ENCODE measurements around the gene TMEM63C. TPM values are rescaled to one million over a fixed set of nuclear protein-coding genes. Genes with fewer than 3 reads are reported as not detected.

TMEM63C gene
- total RNA-seq, 6 experiments from 2014 or later: 0.05 TPM; not detected in 5

DNA sequence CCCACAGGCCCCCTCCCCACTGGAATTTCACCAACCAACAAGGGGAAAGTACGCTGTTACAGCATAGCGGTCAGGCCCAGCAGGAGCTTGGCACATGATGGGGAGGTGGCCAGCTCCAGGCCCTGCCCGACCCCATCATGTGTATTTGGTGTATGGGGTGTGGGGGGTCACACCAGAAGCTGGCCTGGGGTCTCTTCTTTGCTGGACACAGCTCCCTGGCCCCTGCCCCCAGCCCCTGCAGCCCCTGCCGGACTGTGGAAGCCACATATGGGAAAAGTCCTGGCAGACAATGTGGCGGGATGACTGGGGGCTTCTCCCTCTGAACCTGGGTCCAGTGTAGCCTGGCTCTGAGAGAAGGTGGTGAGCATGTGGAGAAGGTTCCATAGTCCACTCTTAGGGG is 77.0 kb downstream of the TMEM63C start:
- TF ChIP-seq, protein P1, sequence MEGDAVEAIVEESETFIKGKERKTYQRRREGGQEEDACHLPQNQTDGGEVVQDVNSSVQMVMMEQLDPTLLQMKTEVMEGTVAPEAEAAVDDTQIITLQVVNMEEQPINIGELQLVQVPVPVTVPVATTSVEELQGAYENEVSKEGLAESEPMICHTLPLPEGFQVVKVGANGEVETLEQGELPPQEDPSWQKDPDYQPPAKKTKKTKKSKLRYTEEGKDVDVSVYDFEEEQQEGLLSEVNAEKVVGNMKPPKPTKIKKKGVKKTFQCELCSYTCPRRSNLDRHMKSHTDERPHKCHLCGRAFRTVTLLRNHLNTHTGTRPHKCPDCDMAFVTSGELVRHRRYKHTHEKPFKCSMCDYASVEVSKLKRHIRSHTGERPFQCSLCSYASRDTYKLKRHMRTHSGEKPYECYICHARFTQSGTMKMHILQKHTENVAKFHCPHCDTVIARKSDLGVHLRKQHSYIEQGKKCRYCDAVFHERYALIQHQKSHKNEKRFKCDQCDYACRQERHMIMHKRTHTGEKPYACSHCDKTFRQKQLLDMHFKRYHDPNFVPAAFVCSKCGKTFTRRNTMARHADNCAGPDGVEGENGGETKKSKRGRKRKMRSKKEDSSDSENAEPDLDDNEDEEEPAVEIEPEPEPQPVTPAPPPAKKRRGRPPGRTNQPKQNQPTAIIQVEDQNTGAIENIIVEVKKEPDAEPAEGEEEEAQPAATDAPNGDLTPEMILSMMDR (IDR thresholded peaks at IDR 0.05): no peak
- H3K4me3 Mint-ChIP-seq: no peak overlapping the region
- no peaks in the 10 kb centered on the region for H3K9me3 Mint-ChIP-seq
- H3K36me3 Mint-ChIP-seq (ENCODE audit: low read depth): no peaks in the 10 kb centered on the region
- no peak overlapping the region for H3K27ac Mint-ChIP-seq
- H3K27me3 Mint-ChIP-seq (ENCODE audit: insufficient read depth): peaks cover 40% of the 10 kb centered on the region
- no peaks in the 10 kb centered on the region for H3K4me1 Mint-ChIP-seq (ENCODE audit: low read depth)
- DNase-seq: no peak

DNA sequence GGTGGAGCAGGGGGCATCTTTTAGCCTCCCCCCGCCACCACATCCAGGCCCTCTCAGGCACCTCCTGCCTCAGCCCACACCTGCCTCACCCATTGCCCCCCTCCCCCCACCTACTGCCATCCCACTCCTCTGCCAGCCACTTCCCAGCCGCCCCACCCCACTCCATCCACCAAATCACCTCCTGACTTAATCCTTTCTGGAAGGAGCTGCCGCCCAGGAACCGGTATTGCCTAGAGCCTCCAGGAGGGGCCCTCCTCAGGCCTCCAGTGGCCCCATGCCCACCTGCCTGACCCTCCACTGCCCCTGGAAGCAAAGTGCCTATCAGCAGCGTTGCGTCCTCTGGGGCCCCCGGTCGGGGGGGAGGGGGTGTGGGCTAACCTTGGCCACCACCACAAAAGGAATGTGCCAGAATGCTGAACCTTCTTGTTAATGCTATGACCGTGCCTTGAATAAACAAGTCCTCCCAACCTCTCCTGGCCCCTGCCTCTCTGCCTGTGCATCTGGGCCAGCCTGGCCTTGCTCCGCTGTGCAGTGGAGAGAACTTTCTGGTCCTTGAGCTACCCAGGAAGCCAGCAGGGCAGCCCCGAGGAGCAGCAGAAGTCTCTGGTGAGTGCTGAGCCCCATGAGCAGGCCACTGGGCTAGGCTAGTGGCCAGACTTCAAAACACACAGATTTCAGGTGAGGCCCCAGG is 77.6 kb downstream of the TMEM63C start:
- Mint-ChIP-seq H3K27me3 (ENCODE audit: insufficient read depth) (peaks cover 36% of the 10 kb centered on the region), H3K36me3 (ENCODE audit: low read depth) (no peaks in the 10 kb centered on the region), H3K4me1 (ENCODE audit: low read depth) (no peaks in the 10 kb centered on the region), H3K4me3 (no peak overlapping the region), H3K9me3 (no peaks in the 10 kb centered on the region), H3K27ac (no peak overlapping the region)
- DNase-seq: no peak
- TF ChIP-seq, protein P1 (IDR thresholded peaks at IDR 0.05): no peak

DNA sequence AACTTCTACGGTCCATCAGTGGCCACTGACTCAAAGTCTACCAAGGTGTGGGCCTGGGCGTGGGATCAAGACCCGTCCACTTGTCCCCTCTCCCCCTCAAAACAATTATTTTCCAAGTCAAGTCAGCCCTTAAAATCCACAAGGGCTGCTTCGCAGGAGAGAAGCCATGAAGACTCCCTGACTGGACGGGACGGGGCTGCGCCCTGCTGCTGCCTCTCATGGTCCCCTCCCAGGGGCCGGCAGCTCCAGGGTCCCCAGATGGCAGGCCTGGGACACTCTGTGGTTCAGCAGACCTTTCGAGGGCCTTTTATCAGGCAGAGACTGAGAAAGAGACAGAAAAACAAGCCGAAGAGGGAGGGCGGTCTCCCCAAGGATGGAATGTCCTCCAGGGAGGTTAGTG is 78.6 kb downstream of the TMEM63C start:
- no peak for DNase-seq
- Mint-ChIP-seq H3K4me1 (ENCODE audit: low read depth) (no peaks in the 10 kb centered on the region), H3K36me3 (ENCODE audit: low read depth) (no peaks in the 10 kb centered on the region), H3K27me3 (ENCODE audit: insufficient read depth) (peaks cover 41% of the 10 kb centered on the region), H3K9me3 (no peaks in the 10 kb centered on the region), H3K4me3 (no peak overlapping the region), H3K27ac (no peak overlapping the region)
- TF ChIP-seq, protein P1 (IDR thresholded peaks at IDR 0.05): no peak

GRCh38 chr14:77260631-77261030 is 79.0 kb downstream of the TMEM63C start:
- Mint-ChIP-seq H3K27me3 (ENCODE audit: insufficient read depth) (peaks cover 45% of the 10 kb centered on the region), H3K9me3 (no peaks in the 10 kb centered on the region)

GRCh38 chr14:77264466-77265186 is 83.0 kb downstream of the TMEM63C start:
- H3K9me3 Mint-ChIP-seq: peaks cover 6% of the 10 kb centered on the region
- H3K27ac Mint-ChIP-seq: no peak overlapping the region
- no peaks in the 10 kb centered on the region for H3K36me3 Mint-ChIP-seq (ENCODE audit: low read depth)
- TF ChIP-seq, protein P1 (IDR thresholded peaks at IDR 0.05): no peak
- H3K4me3 Mint-ChIP-seq: no peak overlapping the region
- no peaks in the 10 kb centered on the region for H3K4me1 Mint-ChIP-seq (ENCODE audit: low read depth)
- H3K27me3 Mint-ChIP-seq (ENCODE audit: insufficient read depth): peaks cover 50% of the 10 kb centered on the region
- DNase-seq: no peak

More at GRCh38 chr14:77260631-77261030, 79.0 kb downstream of the TMEM63C start:
- TF ChIP-seq, protein P1 (IDR thresholded peaks at IDR 0.05): no peak
- H3K27ac Mint-ChIP-seq: no peak overlapping the region
- DNase-seq: no peak
- no peaks in the 10 kb centered on the region for H3K4me1 Mint-ChIP-seq (ENCODE audit: low read depth)
- H3K36me3 Mint-ChIP-seq (ENCODE audit: low read depth): no peaks in the 10 kb centered on the region
- no peak overlapping the region for H3K4me3 Mint-ChIP-seq

Data from HFFc6 (cell line).